Gastrocnemius medialis (tissue), 4 donors: ENCODE results near the gene FMO4.

ENCODE experiments used
- CTCF ChIP-seq, 5 experiments: fragments of 450-650 bp in 3 of 5; fragments of 200-600 bp in 2 of 5; sonication (generic) in 2 of 5; IDR thresholded peaks in 4 of 5; conservative IDR thresholded peaks in 1 of 5; 1 replicate in 4 of 5; 2 replicates in 1 of 5; pipeline ENCODE4 v1.5.1; 2016 to 2019; ENCODE audit warnings: antibody characterized with exemption in 5 of 5, mild to moderate bottlenecking in 3 of 5, moderate library complexity in 3 of 5
- POLR2A ChIP-seq, 2 donors: fragments of 450-650 bp; IDR thresholded peaks; one replicate each; pipeline ENCODE4 v1.6.1; 2017; ENCODE audit warnings: antibody characterized with exemption in 2 of 2, mild to moderate bottlenecking in 2 of 2, moderate library complexity in 2 of 2

GRCh38 chr1:171329251-171329650 lies 15.3 kb downstream of the FMO4 start:
- TF ChIP-seq CTCF (IDR thresholded peaks at IDR 0.05 in 4 of 5, conservative IDR thresholded peaks at IDR 0.05 in 1 of 5) (no peak), POLR2A (IDR thresholded peaks at IDR 0.05) (no peak)
